Coronary artery (tissue), 2 donors: Measurements from ENCODE around the gene GMEB2.

Experiments used
- DNase-seq: peaks from one replicate; pipeline ENCODE4 v3.0.0-alpha.2; 2017; ENCODE audit warnings: low spot score
- H3K27ac ChIP-seq, 2 donors: fragments of 200-600 bp; sonication (generic); one replicate each; pipeline ENCODE4 v1.5.1; 2016 to 2019
- H3K4me3 ChIP-seq: fragments of 200-600 bp; sonication (generic); 2 replicates; pipeline ENCODE4 v1.5.1; 2016; ENCODE audit warnings: mild to moderate bottlenecking, moderate library complexity
- TF ChIP-seq, protein P1 (sequence below): fragments of 200-600 bp; sonication (generic); IDR thresholded peaks from one replicate; pipeline ENCODE4 v1.5.1; 2019; ENCODE audit warnings: antibody characterized with exemption

The GMEB2 gene

DNA sequence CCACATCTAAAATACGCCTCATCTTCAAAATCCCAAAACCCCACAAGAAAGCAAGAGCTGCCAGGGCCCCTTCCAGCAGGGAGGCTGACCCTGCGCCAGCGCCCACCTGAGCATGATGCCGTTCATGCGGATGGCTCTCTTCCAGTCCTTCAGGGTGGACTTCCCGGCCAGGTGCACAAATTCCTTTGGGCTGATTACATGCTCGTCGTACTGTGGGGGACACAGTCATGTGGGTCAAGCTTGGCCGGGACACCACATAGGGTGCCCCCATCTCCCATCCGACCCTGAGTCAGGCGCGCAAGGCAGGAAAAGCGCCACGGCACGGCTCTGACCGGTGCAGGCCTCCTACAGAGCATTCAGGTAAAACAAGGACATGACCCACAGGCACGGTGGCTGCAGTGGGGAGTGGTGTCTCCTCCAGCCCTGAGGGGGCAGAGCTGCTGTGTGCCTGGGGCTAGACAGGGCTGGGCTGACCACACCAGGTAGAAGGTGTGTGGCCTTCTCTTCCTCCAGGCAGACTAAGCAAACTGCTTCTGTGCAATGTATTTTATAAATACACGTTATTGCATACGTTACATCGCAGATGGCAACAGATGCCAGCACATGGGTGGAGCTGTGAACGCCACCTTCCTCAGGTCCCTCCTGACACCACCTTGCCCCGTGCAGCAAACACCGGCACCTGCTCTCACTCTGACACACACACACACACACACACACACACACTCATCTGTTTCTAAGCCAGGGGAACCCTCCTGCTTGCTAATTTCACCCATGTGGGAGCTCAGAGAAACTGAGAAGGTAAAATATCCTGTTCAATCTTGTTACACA is 29.0 kb downstream of the GMEB2 start:
- no peak overlapping the region for H3K27ac ChIP-seq
- TF ChIP-seq, protein P1, sequence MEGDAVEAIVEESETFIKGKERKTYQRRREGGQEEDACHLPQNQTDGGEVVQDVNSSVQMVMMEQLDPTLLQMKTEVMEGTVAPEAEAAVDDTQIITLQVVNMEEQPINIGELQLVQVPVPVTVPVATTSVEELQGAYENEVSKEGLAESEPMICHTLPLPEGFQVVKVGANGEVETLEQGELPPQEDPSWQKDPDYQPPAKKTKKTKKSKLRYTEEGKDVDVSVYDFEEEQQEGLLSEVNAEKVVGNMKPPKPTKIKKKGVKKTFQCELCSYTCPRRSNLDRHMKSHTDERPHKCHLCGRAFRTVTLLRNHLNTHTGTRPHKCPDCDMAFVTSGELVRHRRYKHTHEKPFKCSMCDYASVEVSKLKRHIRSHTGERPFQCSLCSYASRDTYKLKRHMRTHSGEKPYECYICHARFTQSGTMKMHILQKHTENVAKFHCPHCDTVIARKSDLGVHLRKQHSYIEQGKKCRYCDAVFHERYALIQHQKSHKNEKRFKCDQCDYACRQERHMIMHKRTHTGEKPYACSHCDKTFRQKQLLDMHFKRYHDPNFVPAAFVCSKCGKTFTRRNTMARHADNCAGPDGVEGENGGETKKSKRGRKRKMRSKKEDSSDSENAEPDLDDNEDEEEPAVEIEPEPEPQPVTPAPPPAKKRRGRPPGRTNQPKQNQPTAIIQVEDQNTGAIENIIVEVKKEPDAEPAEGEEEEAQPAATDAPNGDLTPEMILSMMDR, result no peak
- H3K4me3 ChIP-seq, result no peak overlapping the region
- no peak for DNase-seq

DNA sequence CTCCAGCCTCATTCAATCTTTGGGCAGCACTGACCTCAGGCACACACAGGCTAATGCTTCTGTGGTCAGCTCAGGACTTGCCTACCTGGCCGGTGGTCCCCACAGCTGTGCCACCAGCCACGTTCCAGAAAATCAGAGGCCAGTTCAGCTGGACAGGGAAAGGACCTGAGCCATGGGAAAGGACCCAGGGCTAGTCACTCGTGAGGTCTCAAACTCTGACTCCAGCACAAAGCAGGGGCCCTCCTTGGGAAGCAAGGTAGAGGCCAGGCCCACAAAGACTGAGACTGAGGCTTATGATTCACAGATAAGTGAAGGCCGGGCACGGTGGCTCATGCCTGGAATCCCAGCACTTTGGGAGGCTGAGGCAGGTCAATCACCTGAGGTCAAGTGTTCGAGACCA is 30.5 kb downstream of the GMEB2 start:
- Histone ChIP-seq H3K4me3 (no peak overlapping the region), H3K27ac (no peak overlapping the region)
- DNase-seq, result no peak
- TF ChIP-seq, protein P1, result no peak

DNA sequence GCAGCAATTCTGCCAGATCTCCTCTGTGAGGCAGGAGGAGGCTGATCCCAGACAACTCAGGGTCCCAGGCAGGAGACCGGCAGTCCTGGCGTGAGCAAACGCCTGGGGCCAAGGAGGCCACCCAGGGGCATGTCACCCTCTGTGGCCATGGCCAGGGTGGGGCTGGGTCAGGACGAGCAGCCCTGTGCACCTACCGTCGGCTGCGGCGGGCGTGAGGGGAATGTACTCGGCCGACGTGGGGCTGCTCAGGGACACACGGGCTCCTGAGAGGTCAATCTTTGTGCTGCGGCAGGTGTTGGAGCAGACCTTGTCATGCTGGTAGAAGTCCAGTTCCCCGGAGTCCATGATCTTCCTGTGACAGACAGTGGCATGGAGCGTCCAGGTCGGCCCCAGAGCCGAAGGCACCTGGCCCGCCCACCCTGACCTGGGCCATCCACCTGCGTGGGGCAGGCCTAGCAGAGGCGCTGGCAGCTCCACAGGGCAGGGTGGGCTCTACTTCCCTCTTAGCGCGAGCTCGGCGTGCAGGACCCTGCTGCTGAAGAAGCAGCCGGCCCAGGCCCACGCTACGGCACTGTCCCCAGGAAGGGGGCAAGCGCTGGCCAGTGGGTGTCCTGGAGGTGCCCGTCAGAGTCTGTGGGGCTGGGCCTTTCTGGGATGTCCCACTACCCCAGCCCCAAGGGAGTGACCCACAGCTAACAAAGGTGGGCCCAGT is 31.3 kb downstream of the GMEB2 start:
- H3K4me3 ChIP-seq, result no peak overlapping the region
- H3K27ac ChIP-seq, result no peak overlapping the region
- TF ChIP-seq, protein P1, result no peak
- DNase-seq, result no peak

GRCh38 chr20:63594043-63594561 is 32.8 kb downstream of the GMEB2 start:
- TF ChIP-seq, protein P1, result no peak
- no peak for DNase-seq
- Histone ChIP-seq H3K4me3 (no peak overlapping the region), H3K27ac (peak overlapping the region in 1 of 2 donors; percentile 9)

GRCh38 chr20:63592661-63593060 is 34.2 kb downstream of the GMEB2 start:
- no peak overlapping the region for H3K27ac ChIP-seq
- no peak for DNase-seq
- TF ChIP-seq, protein P1, result no peak
- no peak overlapping the region for H3K4me3 ChIP-seq

GRCh38 chr20:63591786-63592355 is 35.0 kb downstream of the GMEB2 start:
- no peak for DNase-seq
- Histone ChIP-seq H3K27ac (no peak overlapping the region), H3K4me3 (no peak overlapping the region)
- TF ChIP-seq, protein P1, result no peak
